ENCODE results near the gene RHCE. TPM values are rescaled to one million over a fixed set of nuclear protein-coding genes. Genes with fewer than 3 reads are reported as not detected.
"Not testable (repeated sequence)": the region's sequence is repeated elsewhere in the genome, so short reads cannot be mapped to it uniquely, and the experiment has no call there.

The RHCE gene
- total and polyA plus RNA-seq, 2 experiments from 2014 or later = 0.15 to 0.17 TPM

DNA sequence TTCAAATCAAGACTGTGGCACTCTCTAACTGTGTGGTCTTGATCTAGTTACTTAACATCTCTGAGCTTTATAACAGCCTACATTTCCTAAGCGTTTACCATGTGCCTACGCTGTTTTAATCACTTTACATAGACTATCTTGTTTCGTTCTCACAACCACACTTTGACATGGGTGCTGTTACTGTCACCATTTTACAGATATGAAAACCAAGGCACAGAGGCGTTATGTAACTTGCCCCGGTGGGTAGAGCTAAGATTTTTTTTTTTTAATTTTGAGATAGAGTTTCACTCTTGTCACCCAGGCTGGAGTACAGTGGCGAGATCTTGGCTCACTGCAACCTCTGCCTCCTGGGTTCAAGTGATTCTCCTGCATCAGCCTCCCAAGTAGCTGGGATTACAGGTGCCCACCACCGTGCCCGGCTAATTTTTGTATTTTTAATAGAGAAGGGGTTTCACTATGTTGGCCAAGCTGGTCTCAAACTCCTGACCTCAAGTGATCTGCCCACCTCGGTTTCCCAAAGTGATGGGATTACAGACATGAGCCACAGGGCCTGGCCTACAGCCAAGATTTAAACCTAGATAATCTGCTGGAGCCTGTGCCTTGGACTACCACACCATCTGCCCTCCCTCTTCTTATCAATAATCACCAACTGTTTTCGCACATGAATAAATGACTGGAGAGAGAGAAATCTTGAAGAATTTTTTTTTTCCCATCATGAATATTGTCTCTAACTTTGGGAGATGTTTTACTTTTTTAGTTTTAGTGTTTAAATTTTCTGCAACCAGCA lies 10.8 kb downstream of the RHCE start:
- H3K36me3 ChIP-seq (ENCODE audit: insufficient read depth); H3K9me3 Mint-ChIP-seq; H3K4me1 Mint-ChIP-seq; H3K4me3 Mint-ChIP-seq; H3K79me2 ChIP-seq (replicated peaks; ENCODE audit: insufficient read depth); DNase-seq (ENCODE audit: low spot score); H3K4me1 ChIP-seq (ENCODE audit: insufficient read depth); ATAC-seq; H3F3A ChIP-seq (replicated peaks; ENCODE audit: low read depth); H3K36me3 Mint-ChIP-seq (ENCODE audit: low read depth); H4K20me1 ChIP-seq (replicated peaks; ENCODE audit: insufficient read depth); H2AFZ ChIP-seq; H3K27me3 Mint-ChIP-seq (ENCODE audit: insufficient read depth, low read depth, poor library complexity); H3K9me2 ChIP-seq (ENCODE audit: insufficient read depth); H3K27ac Mint-ChIP-seq; H3K4me3 ChIP-seq; H3K4me2 ChIP-seq; H3K27me3 ChIP-seq (ENCODE audit: insufficient read depth); H3K27ac ChIP-seq (ENCODE audit: low read depth): not testable (repeated sequence)

- not testable (repeated sequence) for H3K9me2 ChIP-seq (ENCODE audit: insufficient read depth); H3K79me2 ChIP-seq (replicated peaks; ENCODE audit: insufficient read depth); H2AFZ ChIP-seq; H3K9me3 Mint-ChIP-seq; DNase-seq (ENCODE audit: low spot score); H3K4me1 ChIP-seq (ENCODE audit: insufficient read depth); H3F3A ChIP-seq (replicated peaks; ENCODE audit: low read depth); H3K4me1 Mint-ChIP-seq; H3K36me3 ChIP-seq (ENCODE audit: insufficient read depth); H3K4me3 Mint-ChIP-seq; H3K36me3 Mint-ChIP-seq (ENCODE audit: low read depth); H3K4me3 ChIP-seq; H3K27me3 Mint-ChIP-seq (ENCODE audit: insufficient read depth, low read depth, poor library complexity); H3K27ac Mint-ChIP-seq; H3K27me3 ChIP-seq (ENCODE audit: insufficient read depth); H3K4me2 ChIP-seq; H4K20me1 ChIP-seq (replicated peaks; ENCODE audit: insufficient read depth); H3K27ac ChIP-seq (ENCODE audit: low read depth)
- ATAC-seq = peak; percentile 48
Observed at GRCh38 chr1:25405731-25406305, 14.8 kb downstream of the RHCE start.

DNA sequence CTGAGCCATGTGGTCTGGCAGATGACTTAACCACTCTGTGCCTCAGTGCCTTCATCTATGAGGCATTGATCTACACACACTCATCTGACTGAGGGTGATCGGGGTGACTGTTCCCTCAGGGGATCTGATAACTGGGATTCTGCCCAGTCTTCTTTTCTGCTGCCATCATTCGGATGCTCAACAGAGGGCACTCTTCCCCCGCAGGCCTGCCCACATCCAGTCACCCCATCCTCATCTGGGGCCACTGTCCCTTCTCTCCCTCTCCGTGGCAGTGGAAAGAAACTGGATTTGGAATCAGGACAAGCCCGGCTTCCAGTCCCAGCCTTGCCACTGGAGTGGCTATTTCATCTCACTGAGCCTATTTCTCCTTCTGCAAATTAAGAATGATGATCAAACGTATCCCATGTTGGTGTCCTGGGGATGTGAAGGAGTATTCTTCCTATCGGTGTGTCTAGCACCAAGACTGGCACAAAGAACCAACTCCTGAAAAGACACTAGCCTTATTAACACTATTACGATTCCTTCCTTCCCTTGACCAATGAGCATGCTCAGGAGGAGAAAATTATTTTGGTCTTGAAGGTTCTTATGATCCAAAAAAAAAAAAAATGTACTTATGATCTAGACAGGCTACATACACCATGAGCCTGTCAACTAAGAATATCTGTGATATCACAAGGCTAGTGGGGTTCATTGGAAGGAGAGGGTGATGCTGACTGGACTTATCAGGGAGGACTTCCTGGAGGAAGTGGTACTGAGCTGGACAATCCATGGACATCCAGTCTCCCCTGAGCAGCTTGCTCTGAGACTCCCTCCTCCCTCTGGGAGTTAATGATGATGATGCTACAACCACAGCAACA lies 17.4 kb downstream of the RHCE start:
- H3K79me2 ChIP-seq (replicated peaks; ENCODE audit: insufficient read depth); H3K27me3 Mint-ChIP-seq (ENCODE audit: insufficient read depth, low read depth, poor library complexity); H3K36me3 Mint-ChIP-seq (ENCODE audit: low read depth); H3K4me3 Mint-ChIP-seq; H2AFZ ChIP-seq; H3K4me1 ChIP-seq (ENCODE audit: insufficient read depth); H3K4me1 Mint-ChIP-seq; DNase-seq (ENCODE audit: low spot score); H3K36me3 ChIP-seq (ENCODE audit: insufficient read depth); H3K9me2 ChIP-seq (ENCODE audit: insufficient read depth); H3K27me3 ChIP-seq (ENCODE audit: insufficient read depth); H3K4me2 ChIP-seq; H4K20me1 ChIP-seq (replicated peaks; ENCODE audit: insufficient read depth); H3K4me3 ChIP-seq; H3K27ac ChIP-seq (ENCODE audit: low read depth); H3F3A ChIP-seq (replicated peaks; ENCODE audit: low read depth); H3K9me3 Mint-ChIP-seq; H3K27ac Mint-ChIP-seq: not testable (repeated sequence)
- peak; percentile 96 for ATAC-seq
- TF ChIP-seq, protein P1, sequence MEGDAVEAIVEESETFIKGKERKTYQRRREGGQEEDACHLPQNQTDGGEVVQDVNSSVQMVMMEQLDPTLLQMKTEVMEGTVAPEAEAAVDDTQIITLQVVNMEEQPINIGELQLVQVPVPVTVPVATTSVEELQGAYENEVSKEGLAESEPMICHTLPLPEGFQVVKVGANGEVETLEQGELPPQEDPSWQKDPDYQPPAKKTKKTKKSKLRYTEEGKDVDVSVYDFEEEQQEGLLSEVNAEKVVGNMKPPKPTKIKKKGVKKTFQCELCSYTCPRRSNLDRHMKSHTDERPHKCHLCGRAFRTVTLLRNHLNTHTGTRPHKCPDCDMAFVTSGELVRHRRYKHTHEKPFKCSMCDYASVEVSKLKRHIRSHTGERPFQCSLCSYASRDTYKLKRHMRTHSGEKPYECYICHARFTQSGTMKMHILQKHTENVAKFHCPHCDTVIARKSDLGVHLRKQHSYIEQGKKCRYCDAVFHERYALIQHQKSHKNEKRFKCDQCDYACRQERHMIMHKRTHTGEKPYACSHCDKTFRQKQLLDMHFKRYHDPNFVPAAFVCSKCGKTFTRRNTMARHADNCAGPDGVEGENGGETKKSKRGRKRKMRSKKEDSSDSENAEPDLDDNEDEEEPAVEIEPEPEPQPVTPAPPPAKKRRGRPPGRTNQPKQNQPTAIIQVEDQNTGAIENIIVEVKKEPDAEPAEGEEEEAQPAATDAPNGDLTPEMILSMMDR (conservative IDR thresholded peaks at IDR 0.05; ENCODE audit: low read depth in 2 of 2) = peak; percentile 30 to 55

GRCh38 chr1:25398079-25398478 lies 22.5 kb downstream of the RHCE start:
- H3K79me2 ChIP-seq (replicated peaks; ENCODE audit: insufficient read depth); DNase-seq (ENCODE audit: low spot score); H3K27me3 ChIP-seq (ENCODE audit: insufficient read depth); H3K4me3 Mint-ChIP-seq; H2AFZ ChIP-seq; H3K9me3 Mint-ChIP-seq; H3K4me2 ChIP-seq; H3K36me3 Mint-ChIP-seq (ENCODE audit: low read depth); H4K20me1 ChIP-seq (replicated peaks; ENCODE audit: insufficient read depth); H3F3A ChIP-seq (replicated peaks; ENCODE audit: low read depth); H3K36me3 ChIP-seq (ENCODE audit: insufficient read depth); H3K27ac ChIP-seq (ENCODE audit: low read depth); ATAC-seq; H3K4me1 ChIP-seq (ENCODE audit: insufficient read depth); H3K4me3 ChIP-seq; H3K9me2 ChIP-seq (ENCODE audit: insufficient read depth); H3K27ac Mint-ChIP-seq; H3K27me3 Mint-ChIP-seq (ENCODE audit: insufficient read depth, low read depth, poor library complexity); H3K4me1 Mint-ChIP-seq: not testable (repeated sequence)

DNA sequence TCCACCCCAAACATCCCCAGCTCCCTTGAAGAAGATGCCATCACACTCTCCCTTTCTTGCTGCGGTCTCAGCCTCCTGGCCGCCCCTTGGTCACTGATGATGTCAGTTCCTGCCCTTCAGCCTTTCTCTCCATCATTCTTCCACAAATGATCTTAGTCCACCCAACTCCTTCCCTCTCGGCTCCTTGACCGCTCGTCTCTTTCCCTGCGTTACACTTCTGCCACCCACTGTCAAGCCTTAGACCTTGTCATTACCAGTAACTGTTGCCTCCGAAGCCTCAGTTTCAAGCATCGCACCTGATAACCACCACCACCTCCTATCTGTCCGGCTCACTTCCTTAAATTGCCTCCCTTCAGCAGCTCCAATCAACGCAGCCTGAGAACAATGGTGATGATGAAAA lies 23.1 kb downstream of the RHCE start:
- H3K27me3 ChIP-seq (ENCODE audit: insufficient read depth); H3K27ac Mint-ChIP-seq; H3K4me1 ChIP-seq (ENCODE audit: insufficient read depth); H3K4me1 Mint-ChIP-seq; H3K4me3 Mint-ChIP-seq; H3K36me3 ChIP-seq (ENCODE audit: insufficient read depth); DNase-seq (ENCODE audit: low spot score); H4K20me1 ChIP-seq (replicated peaks; ENCODE audit: insufficient read depth); H3K79me2 ChIP-seq (replicated peaks; ENCODE audit: insufficient read depth); H2AFZ ChIP-seq; H3K27me3 Mint-ChIP-seq (ENCODE audit: insufficient read depth, low read depth, poor library complexity); H3K36me3 Mint-ChIP-seq (ENCODE audit: low read depth); H3K4me3 ChIP-seq; H3K9me2 ChIP-seq (ENCODE audit: insufficient read depth); H3K4me2 ChIP-seq; H3F3A ChIP-seq (replicated peaks; ENCODE audit: low read depth); H3K9me3 Mint-ChIP-seq; H3K27ac ChIP-seq (ENCODE audit: low read depth): not testable (repeated sequence)
- peak; percentile 35; the same call in 1 of the 3 replicates for ATAC-seq
